Activated T-helper 2 cell treated with anti-CD3 and anti-CD28 coated beads, Interferon-gamma antibody, Interleukin-2, Interleukin-4, amounts not matched to agents 10 μg/mL and 5 μg/mL and 100 μg/mL, durations not matched to agents 14 hours and 24 hours and 36 hours (primary cell): Measurements from ENCODE around the gene MICAL2. TPM values are rescaled to one million over a fixed set of nuclear protein-coding genes. Genes with fewer than 3 reads are reported as not detected.
A peak's percentile ranks its signal among the peaks of the same experiment; 100 is the strongest.

Experiments used
- DNase-seq: peaks from one replicate; pipeline ENCODE4 v3.0.0; 2021; ENCODE audit warnings: low spot score
- H3K27ac Mint-ChIP-seq: one replicate; pipeline ENCODE4 v1.8.0; 2021; ENCODE audit warnings: mixed read lengths
- H3K27me3 Mint-ChIP-seq: one replicate; pipeline ENCODE4 v1.8.0; 2021; ENCODE audit warnings: low read depth, mixed read lengths
- H3K36me3 Mint-ChIP-seq: one replicate; pipeline ENCODE4 v1.8.0; 2021; ENCODE audit warnings: low read depth, mixed read lengths
- H3K4me1 Mint-ChIP-seq: one replicate; pipeline ENCODE4 v1.8.0; 2021; ENCODE audit warnings: low read depth, mixed read lengths
- H3K4me3 Mint-ChIP-seq: one replicate; pipeline ENCODE4 v1.8.0; 2021; ENCODE audit warnings: low read depth, mild to moderate bottlenecking, moderate library complexity, mixed read lengths
- H3K9me3 Mint-ChIP-seq: one replicate; pipeline ENCODE4 v1.8.0; 2021; ENCODE audit warnings: mixed read lengths
- intact Hi-C: fragments of 100-400 bp; cut with micrococcal nuclease; formaldehyde crosslinking; loops from one replicate; pipeline ENCODE4 v1.15.1; 2023
- total RNA-seq: library from RNA; stranded (reverse); gene quantifications from 2 replicates; pipeline ENCODE4 v1.2.3, GENCODE V29; 2022

MICAL2 gene
- total RNA-seq, 1 donor from 2014 or later = 736 TPM

GRCh38 chr11:12195768-12196167, 85.4 kb downstream of the MICAL2 start:
- H3K36me3 Mint-ChIP-seq = peaks cover 78% of the 10 kb centered on the region
- intact Hi-C loops = loop anchor here (1.0 to 2.0 kb wide), 3 partner anchors 12 to 149 kb away; no protein-coding TSS in a partner anchor
- peak overlapping the region; percentile 98 for H3K27ac Mint-ChIP-seq
- H3K27me3 Mint-ChIP-seq = no peaks in the 10 kb centered on the region
- peak; percentile 64 for DNase-seq
- peaks cover 66% of the 10 kb centered on the region for H3K4me1 Mint-ChIP-seq
- H3K4me3 Mint-ChIP-seq = peak overlapping the region; percentile 99
- no peaks in the 10 kb centered on the region for H3K9me3 Mint-ChIP-seq

- H3K36me3 Mint-ChIP-seq = peaks cover 82% of the 10 kb centered on the region
Measured at GRCh38 chr11:12196308-12196707, 85.9 kb downstream of the MICAL2 start.

GRCh38 chr11:12196872-12197271, 86.5 kb downstream of the MICAL2 start:
- peak overlapping the region; percentile 99 for H3K4me3 Mint-ChIP-seq
- H3K4me1 Mint-ChIP-seq = peaks cover 73% of the 10 kb centered on the region
- DNase-seq = no peak
- H3K27ac Mint-ChIP-seq = peak overlapping the region; percentile 98
- peaks cover 83% of the 10 kb centered on the region for H3K36me3 Mint-ChIP-seq
- no peaks in the 10 kb centered on the region for H3K27me3 Mint-ChIP-seq
- intact Hi-C loops = loop anchor here (2.0 kb wide), 1 partner anchor 150 kb away; no protein-coding TSS in a partner anchor
- H3K9me3 Mint-ChIP-seq = no peaks in the 10 kb centered on the region

More at GRCh38 chr11:12196308-12196707, 85.9 kb downstream of the MICAL2 start:
- Mint-ChIP-seq H3K27me3 (no peaks in the 10 kb centered on the region), H3K4me3 (peak overlapping the region; percentile 99), H3K4me1 (peaks cover 69% of the 10 kb centered on the region), H3K9me3 (no peaks in the 10 kb centered on the region), H3K27ac (peak overlapping the region; percentile 98)
- DNase-seq = no peak
- intact Hi-C loops = loop anchor here (2.0 kb wide), 1 partner anchor 150 kb away; no protein-coding TSS in a partner anchor

GRCh38 chr11:12198251-12199222, 88.1 kb downstream of the MICAL2 start:
- Mint-ChIP-seq H3K4me1 (peaks cover 74% of the 10 kb centered on the region), H3K27ac (peak overlapping the region; percentile 71), H3K36me3 (peaks cover 88% of the 10 kb centered on the region), H3K9me3 (peaks cover 10% of the 10 kb centered on the region), H3K4me3 (peak overlapping the region; percentile 99), H3K27me3 (no peaks in the 10 kb centered on the region)
- DNase-seq = no peak
- intact Hi-C loops = loop anchor here (1.0 kb wide), 1 partner anchor 8 kb away; no protein-coding TSS in a partner anchor

- intact Hi-C loops = loop anchor here (1.0 kb wide), 1 partner anchor 9 kb away; no protein-coding TSS in a partner anchor
- Mint-ChIP-seq H3K27ac (peak overlapping the region; percentile 71), H3K4me3 (peak overlapping the region; percentile 99), H3K27me3 (no peaks in the 10 kb centered on the region), H3K36me3 (peaks cover 88% of the 10 kb centered on the region), H3K4me1 (peaks cover 73% of the 10 kb centered on the region), H3K9me3 (peaks cover 19% of the 10 kb centered on the region)
- no peak for DNase-seq
Measured at GRCh38 chr11:12199231-12199948, 89.0 kb downstream of the MICAL2 start.

GRCh38 chr11:12200279-12200990, 90.0 kb downstream of the MICAL2 start:
- Mint-ChIP-seq H3K27ac (peak overlapping the region; percentile 71), H3K27me3 (no peaks in the 10 kb centered on the region), H3K4me1 (peaks cover 73% of the 10 kb centered on the region), H3K4me3 (peak overlapping the region; percentile 66), H3K36me3 (peaks cover 96% of the 10 kb centered on the region), H3K9me3 (peaks cover 26% of the 10 kb centered on the region)
- intact Hi-C loops = no loop called here
- DNase-seq = no peak

- Mint-ChIP-seq H3K27me3 (no peaks in the 10 kb centered on the region), H3K9me3 (peaks cover 26% of the 10 kb centered on the region), H3K27ac (peak overlapping the region; percentile 71), H3K4me3 (peak overlapping the region; percentile 66), H3K4me1 (peaks cover 80% of the 10 kb centered on the region), H3K36me3 (peaks cover 98% of the 10 kb centered on the region)
- no peak for DNase-seq
- intact Hi-C loops = no loop called here
Measured at GRCh38 chr11:12200991-12201985, 90.9 kb downstream of the MICAL2 start.

- Mint-ChIP-seq H3K36me3 (peaks cover 98% of the 10 kb centered on the region), H3K4me1 (peaks cover 91% of the 10 kb centered on the region), H3K27ac (peak overlapping the region; percentile 33), H3K4me3 (no peak overlapping the region), H3K9me3 (peaks cover 26% of the 10 kb centered on the region), H3K27me3 (no peaks in the 10 kb centered on the region)
- no peak for DNase-seq
- intact Hi-C loops = no loop called here
Measured at GRCh38 chr11:12202661-12203310, 92.4 kb downstream of the MICAL2 start.

GRCh38 chr11:12204506-12204905, 94.1 kb downstream of the MICAL2 start:
- peaks cover 90% of the 10 kb centered on the region for H3K4me1 Mint-ChIP-seq
- peak overlapping the region; percentile 87 for H3K27ac Mint-ChIP-seq
- no peaks in the 10 kb centered on the region for H3K27me3 Mint-ChIP-seq
- intact Hi-C loops = no loop called here
- peaks cover 26% of the 10 kb centered on the region for H3K9me3 Mint-ChIP-seq
- peaks cover 98% of the 10 kb centered on the region for H3K36me3 Mint-ChIP-seq
- no peak overlapping the region for H3K4me3 Mint-ChIP-seq
- DNase-seq = no peak

- Mint-ChIP-seq H3K27ac (peak overlapping the region; percentile 87), H3K9me3 (peaks cover 26% of the 10 kb centered on the region), H3K27me3 (no peaks in the 10 kb centered on the region), H3K4me1 (peaks cover 82% of the 10 kb centered on the region), H3K36me3 (peaks cover 99% of the 10 kb centered on the region), H3K4me3 (no peak overlapping the region)
- DNase-seq = no peak
- intact Hi-C loops = no loop called here
Measured at GRCh38 chr11:12205330-12205729, 94.9 kb downstream of the MICAL2 start.

GRCh38 chr11:12206529-12206928, 96.1 kb downstream of the MICAL2 start:
- Mint-ChIP-seq H3K4me1 (peaks cover 76% of the 10 kb centered on the region), H3K27ac (peak overlapping the region; percentile 89), H3K9me3 (peaks cover 26% of the 10 kb centered on the region), H3K4me3 (peak overlapping the region; percentile 59), H3K36me3 (peaks cover 99% of the 10 kb centered on the region), H3K27me3 (no peaks in the 10 kb centered on the region)
- no peak for DNase-seq
- intact Hi-C loops = loop anchor here (2.0 kb wide), 1 partner anchor 18 kb away; no protein-coding TSS in a partner anchor
